ENCODE results near the gene DUS2.

GRCh38 chr16:68086860-68087268 is 63.8 kb downstream of the DUS2 start:
- TF ChIP-seq CTCF (IDR thresholded peaks at IDR 0.05) (no peak), EZH2 (IDR thresholded peaks at IDR 0.05) (no peak)
